Astrocyte (in vitro differentiated cells and primary cell): Measurements from ENCODE around the gene CIAO3. TPM values are rescaled to one million over a fixed set of nuclear protein-coding genes. Genes with fewer than 3 reads are reported as not detected.

ENCODE experiments used
- DNase-seq: peaks from one replicate; pipeline ENCODE4 v3.0.0-alpha.2; 2010; ENCODE audit warnings: low read depth
- FAIRE-seq: peaks from 2 replicates; lab custom pipeline; 2011; peaks lifted over from hg19 to GRCh38; lab: Jason Lieb, UNC
- H2AFZ ChIP-seq: 2 replicates; pipeline ENCODE4 v1.6.0; 2012; ENCODE audit warnings: low read depth, low read length, inconsistent platforms
- H3K27ac ChIP-seq: 2 replicates; pipeline ENCODE4 v1.5.1; 2011; ENCODE audit warnings: low read depth, low read length, inconsistent platforms
- H3K27me3 ChIP-seq: 2 replicates; pipeline ENCODE4 v1.6.0; 2011; ENCODE audit warnings: low read length, inconsistent platforms; ENCODE audit not compliant: insufficient read depth
- H3K36me3 ChIP-seq: 2 replicates; pipeline ENCODE4 v1.5.1; 2011; ENCODE audit warnings: low read length, inconsistent platforms; ENCODE audit not compliant: insufficient read depth
- H3K4me1 ChIP-seq: 2 replicates; pipeline ENCODE4 v1.5.1; 2011; ENCODE audit warnings: low read length, inconsistent platforms; ENCODE audit not compliant: insufficient read depth
- H3K4me2 ChIP-seq: 2 replicates; pipeline ENCODE4 v1.6.0; 2012; ENCODE audit warnings: low read length, inconsistent platforms
- H3K4me3 ChIP-seq: 2 replicates; pipeline ENCODE4 v1.5.1; 2011; ENCODE audit warnings: low read depth, mild to moderate bottlenecking, low read length, inconsistent platforms; ENCODE audit not compliant: insufficient read depth
- H3K79me2 ChIP-seq: 2 replicates; pipeline ENCODE4 v1.6.0; 2012; ENCODE audit warnings: mild to moderate bottlenecking, low read length, inconsistent platforms; ENCODE audit not compliant: insufficient read depth
- H3K9ac ChIP-seq: 2 replicates; pipeline ENCODE4 v1.6.0; 2012; ENCODE audit warnings: mild to moderate bottlenecking, low read length, inconsistent platforms
- H3K9me3 ChIP-seq: 2 replicates; pipeline ENCODE4 v1.5.1; 2012; ENCODE audit warnings: low read depth, mild to moderate bottlenecking, low read length, inconsistent platforms; ENCODE audit not compliant: insufficient read depth
- H4K20me1 ChIP-seq: 2 replicates; pipeline ENCODE4 v1.6.0; 2012; ENCODE audit warnings: low read length, inconsistent platforms; ENCODE audit not compliant: insufficient read depth
- H3K27ac Mint-ChIP-seq: one replicate; pipeline ENCODE4 v1.8.0; 2021; ENCODE audit warnings: mild to moderate bottlenecking, mixed read lengths; ENCODE audit not compliant: unreplicated experiment
- H3K27me3 Mint-ChIP-seq: one replicate; pipeline ENCODE4 v1.8.0; 2021; ENCODE audit warnings: low read depth, mixed read lengths; ENCODE audit not compliant: unreplicated experiment
- H3K36me3 Mint-ChIP-seq: one replicate; pipeline ENCODE4 v1.8.0; 2021; ENCODE audit warnings: low read depth, mixed read lengths; ENCODE audit not compliant: unreplicated experiment
- H3K4me1 Mint-ChIP-seq: one replicate; pipeline ENCODE4 v1.8.0; 2021; ENCODE audit warnings: low read depth, mixed read lengths; ENCODE audit not compliant: unreplicated experiment
- H3K4me3 Mint-ChIP-seq: one replicate; pipeline ENCODE4 v1.8.0; 2021; ENCODE audit warnings: mild to moderate bottlenecking, moderate library complexity, mixed read lengths; ENCODE audit not compliant: unreplicated experiment
- H3K9me3 Mint-ChIP-seq: one replicate; pipeline ENCODE4 v1.8.0; 2021; ENCODE audit warnings: mild to moderate bottlenecking, mixed read lengths; ENCODE audit not compliant: unreplicated experiment
- EZH2 ChIP-seq: IDR thresholded peaks from 2 replicates; pipeline ENCODE4 v1.6.1; 2012; ENCODE audit warnings: mild to moderate bottlenecking, low read length, inconsistent platforms; ENCODE audit not compliant: insufficient read depth
- total RNA-seq: library from RNA; stranded (reverse); gene quantifications from 2 replicates; pipeline ENCODE4 v1.2.1, GENCODE V29; 2021
- TF ChIP-seq, protein P1 (sequence below): IDR thresholded peaks from 2 replicates; pipeline ENCODE4 v1.5.1; 2011; ENCODE audit warnings: low read depth, mild to moderate bottlenecking, inconsistent platforms, low read length, moderate library complexity; ENCODE audit not compliant: insufficient read depth

The CIAO3 gene
- total RNA-seq, 1 donor from 2014 or later = 19.6 TPM

DNA sequence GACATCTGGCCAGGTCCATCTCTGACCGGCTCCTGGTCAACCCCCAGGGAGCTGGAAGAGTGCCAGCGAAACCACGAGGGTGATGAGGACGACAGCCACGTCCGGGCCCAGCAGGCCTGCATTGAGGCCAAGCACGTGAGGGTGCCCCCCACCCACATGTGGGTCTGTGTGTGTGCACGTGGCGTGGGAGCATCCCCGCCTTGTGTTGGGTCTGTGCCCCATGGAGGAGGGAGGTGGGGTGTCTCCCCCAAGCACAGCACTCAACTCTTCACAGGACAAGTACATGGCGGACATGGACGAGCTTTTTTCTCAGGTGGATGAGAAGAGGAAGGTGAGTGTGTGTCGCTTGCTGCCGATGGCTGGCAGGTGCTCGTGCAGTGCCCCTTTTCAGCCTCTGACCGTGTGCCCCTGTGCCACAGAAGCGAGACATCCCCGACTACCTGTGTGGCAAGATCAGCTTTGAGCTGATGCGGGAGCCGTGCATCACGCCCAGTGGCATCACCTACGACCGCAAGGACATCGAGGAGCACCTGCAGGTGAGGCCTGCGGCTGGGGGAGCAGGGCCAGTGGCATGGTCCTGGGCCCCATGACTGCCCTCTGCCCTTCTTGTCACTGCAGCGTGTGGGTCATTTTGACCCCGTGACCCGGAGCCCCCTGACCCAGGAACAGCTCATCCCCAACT, 58.9 kb downstream of the CIAO3 start:
- H4K20me1 ChIP-seq = peaks cover 31% of the 10 kb centered on the region
- no peak overlapping the region for H2AFZ ChIP-seq
- H3K27ac Mint-ChIP-seq = peak overlapping the region; percentile 87
- no peaks in the 10 kb centered on the region for H3K9me3 ChIP-seq
- H3K4me1 ChIP-seq = peaks cover 32% of the 10 kb centered on the region
- no peak for FAIRE-seq
- TF ChIP-seq EZH2 = no peak
- TF ChIP-seq, protein P1, sequence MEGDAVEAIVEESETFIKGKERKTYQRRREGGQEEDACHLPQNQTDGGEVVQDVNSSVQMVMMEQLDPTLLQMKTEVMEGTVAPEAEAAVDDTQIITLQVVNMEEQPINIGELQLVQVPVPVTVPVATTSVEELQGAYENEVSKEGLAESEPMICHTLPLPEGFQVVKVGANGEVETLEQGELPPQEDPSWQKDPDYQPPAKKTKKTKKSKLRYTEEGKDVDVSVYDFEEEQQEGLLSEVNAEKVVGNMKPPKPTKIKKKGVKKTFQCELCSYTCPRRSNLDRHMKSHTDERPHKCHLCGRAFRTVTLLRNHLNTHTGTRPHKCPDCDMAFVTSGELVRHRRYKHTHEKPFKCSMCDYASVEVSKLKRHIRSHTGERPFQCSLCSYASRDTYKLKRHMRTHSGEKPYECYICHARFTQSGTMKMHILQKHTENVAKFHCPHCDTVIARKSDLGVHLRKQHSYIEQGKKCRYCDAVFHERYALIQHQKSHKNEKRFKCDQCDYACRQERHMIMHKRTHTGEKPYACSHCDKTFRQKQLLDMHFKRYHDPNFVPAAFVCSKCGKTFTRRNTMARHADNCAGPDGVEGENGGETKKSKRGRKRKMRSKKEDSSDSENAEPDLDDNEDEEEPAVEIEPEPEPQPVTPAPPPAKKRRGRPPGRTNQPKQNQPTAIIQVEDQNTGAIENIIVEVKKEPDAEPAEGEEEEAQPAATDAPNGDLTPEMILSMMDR = no peak
- peak overlapping the region; percentile 98 for H3K4me2 ChIP-seq
- H3K4me3 ChIP-seq = peak overlapping the region; percentile 78
- peaks cover 13% of the 10 kb centered on the region for H3K4me1 Mint-ChIP-seq
- no peaks in the 10 kb centered on the region for H3K9me3 Mint-ChIP-seq
- peaks cover 55% of the 10 kb centered on the region for H3K79me2 ChIP-seq
- no peak overlapping the region for H3K27ac ChIP-seq
- peaks cover 8% of the 10 kb centered on the region for H3K36me3 Mint-ChIP-seq
- peak overlapping the region; percentile 90 for H3K9ac ChIP-seq
- DNase-seq = peak; percentile 16
- no peaks in the 10 kb centered on the region for H3K27me3 Mint-ChIP-seq
- peak overlapping the region; percentile 89 for H3K4me3 Mint-ChIP-seq
- H3K36me3 ChIP-seq = peaks cover 3% of the 10 kb centered on the region
- H3K27me3 ChIP-seq = no peaks in the 10 kb centered on the region

DNA sequence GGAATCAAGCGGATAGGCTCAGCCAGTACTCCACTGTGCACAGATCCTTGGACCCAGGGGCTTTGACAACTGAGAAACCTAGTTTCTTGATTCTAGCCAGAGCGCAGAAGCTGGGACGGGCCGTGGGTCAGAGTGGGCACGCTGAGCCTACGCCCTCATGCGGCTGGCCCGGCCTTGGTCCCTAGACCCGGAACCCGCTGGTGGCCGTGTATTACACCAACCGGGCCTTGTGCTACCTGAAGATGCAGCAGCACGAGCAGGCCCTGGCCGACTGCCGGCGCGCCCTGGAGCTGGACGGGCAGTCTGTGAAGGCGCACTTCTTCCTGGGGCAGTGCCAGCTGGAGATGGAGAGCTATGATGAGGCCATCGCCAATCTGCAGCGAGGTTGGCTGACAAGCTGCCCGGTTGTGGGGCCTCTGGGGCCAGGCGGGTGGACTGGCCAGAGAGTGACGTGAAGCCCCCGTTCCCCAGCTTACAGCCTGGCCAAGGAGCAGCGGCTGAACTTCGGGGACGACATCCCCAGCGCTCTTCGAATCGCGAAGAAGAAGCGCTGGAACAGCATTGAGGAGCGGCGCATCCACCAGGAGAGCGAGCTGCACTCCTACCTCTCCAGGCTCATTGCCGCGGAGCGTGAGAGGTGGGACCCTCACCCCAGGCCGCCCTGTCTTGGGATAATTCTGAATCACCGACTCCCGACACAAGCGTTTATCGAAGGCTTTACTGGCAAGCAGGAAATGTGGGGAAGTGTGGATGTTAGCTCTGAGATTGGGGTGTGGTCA, 59.6 kb downstream of the CIAO3 start:
- Mint-ChIP-seq H3K27ac (peak overlapping the region; percentile 87), H3K36me3 (peaks cover 9% of the 10 kb centered on the region)

More for the DNA sequence above, 59.6 kb downstream of the CIAO3 start:
- Histone ChIP-seq H3K79me2 (peaks cover 50% of the 10 kb centered on the region), H3K36me3 (peaks cover 3% of the 10 kb centered on the region), H3K4me3 (peak overlapping the region; percentile 78), H3K9ac (peak overlapping the region; percentile 90), H3K9me3 (no peaks in the 10 kb centered on the region), H2AFZ (no peak overlapping the region), H3K27ac (peak overlapping the region; percentile 70), H3K4me1 (peaks cover 32% of the 10 kb centered on the region), H3K4me2 (peak overlapping the region; percentile 98), H3K27me3 (no peaks in the 10 kb centered on the region), H4K20me1 (peaks cover 34% of the 10 kb centered on the region)
- H3K9me3 Mint-ChIP-seq = no peaks in the 10 kb centered on the region
- H3K4me1 Mint-ChIP-seq = peaks cover 13% of the 10 kb centered on the region
- H3K27me3 Mint-ChIP-seq = no peaks in the 10 kb centered on the region
- peak overlapping the region; percentile 89 for H3K4me3 Mint-ChIP-seq
- DNase-seq = peak; percentile 37
- no peak for TF ChIP-seq EZH2
- TF ChIP-seq, protein P1 = no peak
- FAIRE-seq = no peak
